Naive B cell (primary cell): ENCODE results near the gene KRT32. TPM values are rescaled to one million over a fixed set of nuclear protein-coding genes. Genes with fewer than 3 reads are reported as not detected.

Source experiments
- ATAC-seq, 2 donors: fragments of 150-1000 bp; cut with Tn5 transposase; 2 replicates each; pipeline ENCODE4 v1.10.0; 2021; ENCODE audit warnings: low read depth in 2 of 2, mild to moderate bottlenecking in 2 of 2, moderate library complexity in 2 of 2
- DNase-seq: peaks from one replicate; pipeline ENCODE4 v3.0.0; 2022
- H3K27ac Mint-ChIP-seq, 6 donors: one replicate each; pipeline ENCODE4 v1.8.0; 2020 to 2022; ENCODE audit warnings: mild to moderate bottlenecking in 6 of 6, mixed read lengths in 6 of 6, moderate library complexity in 5 of 6, inconsistent platforms in 2 of 6
- H3K27me3 Mint-ChIP-seq, 3 donors: one replicate each; pipeline ENCODE4 v1.8.0; 2021 to 2022; ENCODE audit warnings: mixed read lengths in 3 of 3, mild to moderate bottlenecking in 1 of 3
- H3K36me3 Mint-ChIP-seq, 2 donors: one replicate each; pipeline ENCODE4 v1.8.0; 2020 to 2022; ENCODE audit warnings: mixed read lengths in 2 of 2, inconsistent platforms in 1 of 2, mild to moderate bottlenecking in 1 of 2
- H3K4me1 Mint-ChIP-seq, 3 donors: one replicate each; pipeline ENCODE4 v1.8.0; 2020 to 2022; ENCODE audit warnings: mixed read lengths in 3 of 3, inconsistent platforms in 1 of 3, mild to moderate bottlenecking in 1 of 3, moderate library complexity in 1 of 3
- H3K4me3 Mint-ChIP-seq, 8 donors: one replicate each; pipeline ENCODE4 v1.8.0; 2020 to 2022; ENCODE audit warnings: mild to moderate bottlenecking in 8 of 8, mixed read lengths in 8 of 8, moderate library complexity in 8 of 8, inconsistent platforms in 2 of 8
- H3K9me3 Mint-ChIP-seq, 7 donors: one replicate each; pipeline ENCODE4 v1.8.0; 2020 to 2022; ENCODE audit warnings: mixed read lengths in 7 of 7, mild to moderate bottlenecking in 5 of 7, inconsistent platforms in 2 of 7, moderate library complexity in 1 of 7
- polyA plus RNA-seq, 6 donors: library from polyadenylated mRNA; unstranded; fragments of 300-500 nt; fragmentation: Illumina TruSeq; gene quantifications; one replicate each; pipeline ENCODE4 v1.2.3, GENCODE V29; 2021; ENCODE audit warnings: low read depth in 6 of 6

Gene KRT32
- polyA plus RNA-seq, 6 donors from 2014 or later: not detected

DNA sequence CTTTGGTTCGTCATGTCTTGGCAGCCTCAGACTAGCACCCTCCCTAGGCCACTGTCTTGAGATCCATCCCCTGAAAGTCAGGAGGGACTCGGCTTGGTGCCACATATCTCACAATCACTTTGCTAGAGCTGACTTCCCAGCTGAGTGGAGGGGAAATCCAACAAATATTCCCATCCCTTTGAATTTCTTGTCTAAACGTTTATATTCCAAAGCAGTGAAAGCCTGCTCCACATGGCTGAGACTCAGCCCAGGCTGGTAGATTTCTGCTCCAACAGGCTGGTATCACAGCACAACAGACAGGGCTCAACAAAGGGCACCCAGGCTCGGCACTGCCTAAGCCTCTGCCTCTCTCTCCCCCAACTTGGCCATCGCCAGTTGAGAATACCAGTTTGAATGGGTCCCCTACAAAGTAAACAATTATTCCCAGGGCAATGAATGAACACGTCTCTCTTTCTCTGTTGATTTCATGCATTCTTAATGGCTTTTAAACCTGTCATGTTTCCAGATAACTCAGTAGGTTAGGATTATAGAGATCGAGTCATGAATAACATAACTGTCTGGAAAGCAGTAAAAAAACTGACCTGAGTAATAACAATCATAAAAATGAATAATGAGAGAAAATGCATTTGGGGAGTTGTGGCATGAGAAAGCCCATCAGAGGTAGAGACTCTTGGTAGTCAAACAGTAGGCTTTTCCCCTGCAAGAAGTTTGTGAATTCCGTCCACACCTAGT is 37.2 kb upstream of the KRT32 start:
- peaks cover 6 to 40% (median 18%) of the 10 kb centered on the region in 3 donors for H3K27me3 Mint-ChIP-seq

DNA sequence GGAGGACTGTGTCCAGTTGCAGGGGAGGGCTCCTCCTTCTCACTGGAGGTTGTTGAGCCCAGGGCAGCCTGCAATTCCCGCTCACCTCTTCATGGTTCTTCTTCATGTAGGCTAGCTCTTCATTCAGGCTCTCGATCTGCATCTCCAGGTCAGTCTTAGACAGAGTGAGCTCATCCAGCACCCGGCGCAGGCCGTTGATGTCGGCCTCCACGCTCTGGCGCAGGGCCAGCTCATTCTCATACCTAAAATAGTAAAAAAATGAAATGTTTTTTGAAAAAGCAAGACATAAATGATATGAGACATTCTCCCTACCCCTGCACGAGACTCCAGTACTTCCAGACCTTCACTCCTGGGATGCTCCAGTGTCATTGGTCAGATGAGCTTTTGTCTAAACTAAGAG is 36.0 kb upstream of the KRT32 start:
- Mint-ChIP-seq H3K27me3 (peaks cover 8 to 43% (median 30%) of the 10 kb centered on the region in 3 donors), H3K4me3 (no peak overlapping the region), H3K36me3 (no peaks in the 10 kb centered on the region), H3K9me3 (peaks cover 0 to 3% (median 0%) of the 10 kb centered on the region in 7 donors), H3K27ac (peak overlapping the region in 1 of 6 donors; percentile 84), H3K4me1 (peaks cover 7 to 14% (median 10%) of the 10 kb centered on the region in 3 donors)
- no peak for ATAC-seq
- no peak for DNase-seq

More for the DNA sequence above, 37.2 kb upstream of the KRT32 start:
- peaks cover 0 to 7% (median 3%) of the 10 kb centered on the region in 3 donors for H3K4me1 Mint-ChIP-seq
- H3K9me3 Mint-ChIP-seq: no peaks in the 10 kb centered on the region
- no peaks in the 10 kb centered on the region for H3K36me3 Mint-ChIP-seq
- ATAC-seq (no peak), DNase-seq (no peak)
- no peak overlapping the region for H3K4me3 Mint-ChIP-seq
- H3K27ac Mint-ChIP-seq: peak overlapping the region in 1 of 6 donors; percentile 51

DNA sequence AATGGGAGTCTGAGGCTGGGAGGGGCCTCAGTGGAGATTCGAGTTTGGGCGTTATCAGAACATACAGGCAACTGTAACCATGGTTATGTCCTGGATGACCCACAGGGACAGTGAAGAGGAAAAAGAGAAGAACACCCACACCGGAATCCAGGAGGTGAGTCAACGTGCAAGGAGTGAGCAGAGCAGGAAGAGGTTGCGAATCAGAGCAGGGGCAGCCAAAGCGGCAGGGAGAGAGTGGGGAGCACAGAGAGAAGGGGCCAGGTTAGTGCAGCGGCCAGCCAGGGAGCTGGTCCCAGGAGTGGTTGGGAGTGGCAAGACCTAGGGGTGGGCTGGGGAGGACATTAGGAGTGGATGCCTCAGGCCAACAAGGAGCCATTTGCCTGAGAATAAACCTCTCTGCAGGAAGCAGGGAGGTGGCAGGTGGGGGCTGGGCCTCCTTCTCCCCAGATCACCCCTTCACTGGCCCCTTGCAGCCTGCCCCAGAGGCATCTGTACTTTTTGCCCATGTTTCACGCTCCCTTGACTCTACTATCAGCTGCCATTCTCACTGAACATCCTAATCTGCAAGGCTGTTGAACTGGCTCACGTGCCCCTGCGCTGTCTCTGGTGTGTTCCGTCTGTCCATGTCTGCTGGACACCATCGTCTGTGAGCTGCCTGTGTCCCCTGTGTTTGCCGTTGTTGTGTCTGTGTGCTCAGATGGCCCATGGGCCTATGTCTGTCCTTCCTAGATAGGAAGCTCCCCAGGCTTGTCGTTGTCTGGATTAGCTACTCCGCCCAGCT is 33.1 kb upstream of the KRT32 start:
- Mint-ChIP-seq H3K27me3 (peaks cover 10 to 33% (median 30%) of the 10 kb centered on the region in 3 donors), H3K4me3 (no peak overlapping the region), H3K27ac (no peak overlapping the region), H3K36me3 (no peaks in the 10 kb centered on the region), H3K9me3 (peaks cover 0 to 5% (median 0%) of the 10 kb centered on the region in 7 donors), H3K4me1 (peaks cover 13 to 24% (median 21%) of the 10 kb centered on the region in 3 donors)
- no peak for DNase-seq
- ATAC-seq: no peak

DNA sequence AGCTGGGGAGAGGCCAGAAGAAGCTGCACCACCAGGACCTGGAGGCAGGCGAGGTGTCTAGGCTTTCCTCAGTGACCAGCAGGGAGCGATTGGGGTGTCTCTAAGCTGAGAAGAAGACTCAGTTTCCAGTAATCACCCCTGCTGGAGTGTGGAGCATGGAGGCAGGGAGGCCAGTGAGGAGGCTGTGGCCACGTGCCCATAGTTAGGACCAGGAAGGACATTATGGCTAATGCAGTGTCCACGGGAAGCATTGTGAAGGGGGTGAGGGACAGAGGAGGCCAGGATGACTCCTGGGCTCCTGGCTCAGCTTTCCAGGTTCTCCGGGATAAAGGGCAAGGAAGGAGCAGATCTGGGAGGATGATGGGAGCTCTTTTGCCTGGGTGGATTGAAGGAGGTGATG is 32.5 kb upstream of the KRT32 start:
- H3K27ac Mint-ChIP-seq: peak overlapping the region in 1 of 6 donors; percentile 7
- ATAC-seq (no peak), DNase-seq (no peak)

DNA sequence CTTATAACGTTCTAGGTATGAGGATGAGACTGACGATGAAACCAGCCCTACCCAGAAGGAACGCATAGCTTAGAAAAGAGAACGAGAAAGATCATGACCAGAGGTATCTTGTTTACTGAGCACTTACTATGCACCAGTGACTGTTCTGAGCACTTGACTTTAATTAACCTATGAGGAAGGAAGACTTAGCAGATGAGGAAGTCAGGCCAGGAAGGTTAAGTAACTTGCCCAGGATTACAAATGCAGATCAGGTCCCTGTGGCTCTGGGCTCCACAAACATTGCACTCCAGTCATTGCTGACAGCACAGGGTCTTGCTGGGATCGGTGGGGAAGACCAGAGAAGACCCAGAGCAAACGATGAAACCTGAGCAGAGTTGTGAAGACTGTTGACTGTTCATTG is 31.1 kb upstream of the KRT32 start:
- Mint-ChIP-seq H3K36me3 (no peaks in the 10 kb centered on the region), H3K4me1 (peaks cover 13 to 24% (median 21%) of the 10 kb centered on the region in 3 donors), H3K27me3 (peaks cover 10 to 43% (median 34%) of the 10 kb centered on the region in 3 donors), H3K4me3 (no peak overlapping the region), H3K27ac (no peak overlapping the region), H3K9me3 (peaks cover 0 to 5% (median 0%) of the 10 kb centered on the region in 7 donors)
- DNase-seq (no peak), ATAC-seq (peak; percentile 6 to 39)

More for the DNA sequence above, 32.5 kb upstream of the KRT32 start:
- Mint-ChIP-seq H3K9me3 (peaks cover 0 to 5% (median 0%) of the 10 kb centered on the region in 7 donors), H3K27me3 (peaks cover 10 to 33% (median 29%) of the 10 kb centered on the region in 3 donors), H3K4me3 (no peak overlapping the region), H3K4me1 (peaks cover 13 to 24% (median 21%) of the 10 kb centered on the region in 3 donors), H3K36me3 (no peaks in the 10 kb centered on the region)

DNA sequence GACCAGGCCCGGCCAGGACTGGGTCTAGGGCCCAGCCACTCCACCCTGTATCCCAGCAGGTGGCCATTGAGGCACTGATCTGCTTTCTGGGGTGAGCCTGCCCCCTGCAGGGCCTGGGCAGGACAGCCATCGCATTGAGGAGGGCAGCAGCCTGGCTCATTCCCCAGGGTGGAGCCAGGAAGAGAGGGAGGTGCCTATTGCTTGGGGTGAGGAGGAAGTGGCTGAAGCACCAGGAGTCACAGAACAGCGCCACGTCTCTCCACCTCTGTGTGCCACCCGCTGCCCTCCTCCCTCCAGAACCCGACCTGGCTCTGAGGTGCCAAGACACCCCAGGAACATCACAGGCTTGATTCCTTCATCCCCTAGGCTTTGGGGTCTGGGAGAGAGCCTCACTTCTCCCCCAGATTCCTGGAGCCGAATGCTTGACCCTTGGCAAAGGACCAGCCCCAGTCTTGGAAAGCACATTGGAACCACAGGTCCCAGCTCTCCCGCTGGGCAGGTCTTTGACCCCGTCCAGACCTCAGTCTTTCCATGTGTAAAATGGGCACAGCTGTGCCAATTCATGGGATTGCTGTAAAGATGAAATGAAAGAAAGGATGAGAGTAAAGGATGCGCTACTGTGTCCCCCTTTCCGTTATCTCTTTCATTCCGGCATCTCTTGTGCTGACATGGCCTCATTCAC is 29.8 kb upstream of the KRT32 start:
- Mint-ChIP-seq H3K9me3 (peaks cover 0 to 5% (median 0%) of the 10 kb centered on the region in 7 donors), H3K27me3 (peaks cover 10 to 45% (median 37%) of the 10 kb centered on the region in 3 donors), H3K4me1 (peaks cover 13 to 24% (median 21%) of the 10 kb centered on the region in 3 donors), H3K27ac (no peak overlapping the region), H3K4me3 (peak overlapping the region in 1 of 8 donors; percentile 16), H3K36me3 (no peaks in the 10 kb centered on the region)
- ATAC-seq (peak; percentile 52 to 68), DNase-seq (no peak)

DNA sequence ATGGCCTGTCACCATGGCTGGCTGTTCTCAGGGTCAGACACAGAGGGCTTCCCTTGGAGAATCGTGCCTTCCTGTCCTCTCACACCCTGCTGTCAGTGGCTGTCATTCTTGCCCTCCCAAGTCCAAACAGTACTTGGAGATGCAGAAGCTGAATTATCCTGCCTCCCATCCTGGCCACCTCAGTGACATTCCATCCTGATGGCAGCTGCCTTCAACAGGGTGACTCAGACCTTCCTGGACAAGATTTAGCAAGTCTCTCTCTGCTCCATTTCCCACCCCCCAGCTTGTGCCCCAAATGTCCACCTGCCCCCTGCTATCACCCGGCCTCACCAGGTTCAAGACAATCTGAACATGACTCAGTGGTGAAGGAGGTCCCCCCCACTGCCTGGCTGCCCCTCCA is 27.3 kb upstream of the KRT32 start:
- no peak for DNase-seq
- ATAC-seq: no peak
- Mint-ChIP-seq H3K4me3 (no peak overlapping the region), H3K9me3 (peaks cover 0 to 5% (median 0%) of the 10 kb centered on the region in 7 donors), H3K27me3 (peaks cover 9 to 36% (median 29%) of the 10 kb centered on the region in 3 donors), H3K4me1 (peaks cover 20 to 35% (median 26%) of the 10 kb centered on the region in 3 donors), H3K36me3 (no peaks in the 10 kb centered on the region), H3K27ac (no peak overlapping the region)

DNA sequence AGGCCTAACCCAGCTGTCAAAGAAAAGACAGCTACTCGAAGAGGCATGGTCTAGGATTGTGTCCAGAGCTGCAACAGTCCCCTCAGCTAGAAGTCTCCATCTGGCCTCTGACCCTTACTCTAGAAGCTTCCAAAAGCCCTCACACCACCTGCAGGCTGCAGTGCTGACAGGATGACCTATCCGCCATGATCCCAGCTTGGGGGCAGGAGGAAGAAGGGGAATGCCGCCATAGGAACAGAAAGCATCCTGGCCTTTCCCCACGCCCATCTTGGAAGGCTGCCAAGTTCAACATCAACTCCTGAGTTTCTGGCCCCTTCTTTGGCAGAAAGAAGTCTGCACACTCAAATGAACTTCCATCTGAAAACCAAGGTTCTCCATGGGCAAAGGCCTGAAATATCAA is 25.6 kb upstream of the KRT32 start:
- DNase-seq: no peak
- H3K4me3 Mint-ChIP-seq: no peak overlapping the region
- no peaks in the 10 kb centered on the region for H3K9me3 Mint-ChIP-seq
- no peaks in the 10 kb centered on the region for H3K36me3 Mint-ChIP-seq
- ATAC-seq: no peak
- H3K4me1 Mint-ChIP-seq: peaks cover 11 to 23% (median 16%) of the 10 kb centered on the region in 3 donors
- H3K27ac Mint-ChIP-seq: no peak overlapping the region
- H3K27me3 Mint-ChIP-seq: peaks cover 7 to 27% (median 23%) of the 10 kb centered on the region in 3 donors

DNA sequence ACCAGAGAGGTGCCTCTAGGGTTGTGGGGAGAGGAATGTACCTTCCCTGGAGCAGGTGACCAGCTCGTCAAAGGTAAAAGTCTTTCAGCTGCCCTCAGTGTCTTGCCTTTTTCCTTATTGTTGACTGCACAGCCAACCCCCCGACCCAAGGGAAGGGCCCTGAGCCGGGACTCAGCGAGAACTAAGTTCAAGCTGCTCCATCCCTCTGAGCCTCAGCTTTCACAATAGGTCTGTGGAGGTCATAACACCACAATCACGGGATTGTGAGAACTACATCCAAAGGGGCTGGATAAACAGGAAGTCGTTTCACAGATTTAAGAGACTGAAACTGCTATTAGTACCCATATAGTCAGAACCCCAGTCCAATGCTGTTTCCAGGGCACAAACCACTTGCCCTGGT is 25.2 kb upstream of the KRT32 start:
- H3K27me3 Mint-ChIP-seq: peaks cover 8 to 27% (median 23%) of the 10 kb centered on the region in 3 donors
- ATAC-seq: no peak
- H3K4me3 Mint-ChIP-seq: no peak overlapping the region
- no peak overlapping the region for H3K27ac Mint-ChIP-seq
- H3K9me3 Mint-ChIP-seq: no peaks in the 10 kb centered on the region
- DNase-seq: no peak
- H3K36me3 Mint-ChIP-seq: no peaks in the 10 kb centered on the region
- H3K4me1 Mint-ChIP-seq: peaks cover 11 to 21% (median 16%) of the 10 kb centered on the region in 3 donors

DNA sequence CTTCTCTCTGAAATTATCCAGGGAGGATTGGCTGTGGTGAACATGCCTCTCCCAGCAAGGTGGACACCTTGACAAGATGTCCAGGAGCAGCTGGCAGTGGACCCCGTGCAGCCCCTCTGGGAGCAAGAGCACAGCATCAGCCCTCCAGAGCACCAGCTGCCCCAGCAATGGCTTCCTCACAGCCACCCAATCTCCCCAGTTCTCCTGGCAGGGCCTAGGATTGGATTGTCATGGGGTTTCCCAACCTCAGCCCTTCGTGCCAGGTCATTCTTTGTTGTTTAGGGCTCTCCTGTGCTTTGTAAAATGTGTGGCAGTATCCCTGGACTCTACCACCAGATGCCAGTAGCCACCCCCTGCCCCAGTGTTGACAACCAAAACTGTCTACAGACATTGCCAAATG is 24.3 kb upstream of the KRT32 start:
- Mint-ChIP-seq H3K9me3 (no peaks in the 10 kb centered on the region), H3K36me3 (no peaks in the 10 kb centered on the region), H3K4me3 (no peak overlapping the region), H3K27ac (no peak overlapping the region), H3K27me3 (peaks cover 8 to 30% (median 23%) of the 10 kb centered on the region in 3 donors), H3K4me1 (peaks cover 7 to 14% (median 8%) of the 10 kb centered on the region in 3 donors)
- DNase-seq: no peak
- ATAC-seq: no peak

DNA sequence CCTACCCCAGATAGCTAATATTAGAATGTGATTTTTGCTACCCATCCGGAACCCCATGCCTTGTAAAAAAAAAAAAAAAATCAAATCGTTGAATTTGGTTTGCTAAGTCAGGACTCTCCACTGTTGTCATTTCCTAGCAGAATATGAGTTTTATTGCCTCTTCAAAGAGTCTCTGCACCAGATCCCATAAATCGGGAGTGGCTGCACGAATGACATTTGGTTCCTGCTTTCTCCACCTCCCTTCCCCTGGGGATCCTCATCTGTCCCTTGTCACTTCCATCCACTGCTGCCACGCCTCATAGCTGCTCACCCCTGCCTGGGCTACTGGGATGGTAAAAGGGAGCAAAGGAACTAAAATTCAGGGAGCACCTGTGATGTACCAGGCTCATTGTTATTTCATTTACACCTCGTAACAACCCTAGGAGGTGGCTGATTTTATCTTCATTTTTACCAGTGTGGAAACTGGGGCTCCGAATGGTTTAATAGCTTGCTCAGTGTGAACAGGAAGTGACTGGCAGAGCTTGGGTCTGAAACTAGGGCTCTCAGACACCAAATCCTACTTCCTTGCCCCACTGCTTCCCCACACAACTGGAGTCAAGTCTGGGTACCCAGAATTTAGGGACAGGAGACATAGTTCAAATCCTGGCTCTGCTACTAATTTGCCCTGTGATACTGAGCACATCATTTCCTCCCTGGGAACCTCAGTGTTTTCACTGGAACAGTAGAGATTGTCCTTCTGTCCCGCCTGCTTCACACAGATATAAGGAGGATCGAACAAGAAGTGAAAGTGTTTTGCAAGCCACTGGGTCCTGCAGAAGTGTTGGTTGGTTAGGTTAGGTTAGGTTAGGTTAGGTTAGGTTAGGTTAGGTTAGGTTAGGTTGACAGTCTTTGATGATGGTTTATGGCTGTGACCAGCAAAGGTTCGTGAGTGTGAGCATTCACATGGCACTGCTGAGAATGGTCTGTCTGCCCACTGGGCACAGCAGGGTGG is 23.1 kb upstream of the KRT32 start:
- peaks cover 8 to 39% (median 24%) of the 10 kb centered on the region in 3 donors for H3K27me3 Mint-ChIP-seq
- H3K36me3 Mint-ChIP-seq: no peaks in the 10 kb centered on the region
- ATAC-seq (no peak), DNase-seq (no peak)
- H3K9me3 Mint-ChIP-seq: no peaks in the 10 kb centered on the region
- peak overlapping the region in 3 of 6 donors; percentile 44 to 91 (median 56) for H3K27ac Mint-ChIP-seq
- peaks cover 5 to 10% (median 7%) of the 10 kb centered on the region in 3 donors for H3K4me1 Mint-ChIP-seq
- no peak overlapping the region for H3K4me3 Mint-ChIP-seq

DNA sequence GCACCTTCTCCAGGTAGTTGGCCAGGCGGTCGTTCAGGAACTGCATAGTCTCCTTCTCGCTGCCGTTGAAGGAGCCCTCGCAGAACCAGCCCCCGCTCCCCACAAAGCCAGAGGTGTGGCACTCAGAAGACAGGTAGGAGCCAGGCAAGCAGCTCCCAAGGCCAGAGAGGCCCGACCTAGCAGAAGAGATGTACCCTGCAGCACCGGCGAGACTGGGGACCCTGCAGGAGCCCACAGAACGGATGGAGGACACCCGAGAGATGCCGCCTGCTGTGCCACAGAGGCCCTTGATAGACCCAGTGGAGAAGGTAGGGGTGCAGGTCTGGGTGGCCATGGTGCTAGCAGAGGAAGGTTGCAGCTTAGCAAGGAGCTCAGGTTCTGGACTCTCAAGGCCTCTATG is 22.3 kb upstream of the KRT32 start, which contains the start of gene KRT36:
Gene KRT36, minus strand, starts transcription at position 380 of the 400 bp plus-strand sequence. Its CDS starts 46 bp downstream, at position 334.
- peak within 1 kb of the TSS in 3 of 6 donors; percentile 44 to 91 (median 56) for H3K27ac Mint-ChIP-seq
- H3K36me3 Mint-ChIP-seq: no peaks in the 10 kb centered on the region
- no peak within 1 kb of the TSS for H3K4me3 Mint-ChIP-seq
- no peaks in the 10 kb centered on the region for H3K9me3 Mint-ChIP-seq
- peaks cover 5 to 10% (median 7%) of the 10 kb centered on the region in 3 donors for H3K4me1 Mint-ChIP-seq
- DNase-seq (no peak), ATAC-seq (no peak)
- H3K27me3 Mint-ChIP-seq: peaks cover 8 to 45% (median 26%) of the 10 kb centered on the region in 3 donors
